Activated naive CD8-positive, alpha-beta T cell treated with anti-CD3 and anti-CD28 coated beads, Interleukin-2, amount 50 U/mL, for 16 hours (primary cell): ENCODE measurements around the gene PLN.

Source experiments
- DNase-seq: peaks from one replicate; pipeline ENCODE4 v3.0.0-alpha.2; 2020; ENCODE audit warnings: low read depth, low spot score

PLN gene

DNA sequence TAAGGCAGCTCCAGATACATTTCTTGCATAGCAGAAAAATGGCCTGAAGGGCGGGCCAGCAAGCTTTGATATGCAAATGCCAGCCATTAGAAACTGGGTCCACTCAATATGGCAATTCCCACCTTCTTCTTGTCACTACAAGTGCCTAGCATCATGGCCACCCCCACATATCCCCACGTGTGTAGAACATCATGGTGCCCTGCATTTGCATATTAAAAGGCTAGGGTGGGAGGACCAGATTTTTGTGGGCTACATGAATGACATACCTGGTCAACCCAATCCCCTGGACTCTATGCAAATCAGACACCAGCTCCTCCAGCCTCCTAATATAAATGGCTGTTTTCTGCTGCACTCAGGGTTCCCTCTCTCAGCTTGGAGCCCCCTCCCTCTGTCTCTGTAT lies 31.7 kb downstream of the PLN start:
- DNase-seq: no peak

DNA sequence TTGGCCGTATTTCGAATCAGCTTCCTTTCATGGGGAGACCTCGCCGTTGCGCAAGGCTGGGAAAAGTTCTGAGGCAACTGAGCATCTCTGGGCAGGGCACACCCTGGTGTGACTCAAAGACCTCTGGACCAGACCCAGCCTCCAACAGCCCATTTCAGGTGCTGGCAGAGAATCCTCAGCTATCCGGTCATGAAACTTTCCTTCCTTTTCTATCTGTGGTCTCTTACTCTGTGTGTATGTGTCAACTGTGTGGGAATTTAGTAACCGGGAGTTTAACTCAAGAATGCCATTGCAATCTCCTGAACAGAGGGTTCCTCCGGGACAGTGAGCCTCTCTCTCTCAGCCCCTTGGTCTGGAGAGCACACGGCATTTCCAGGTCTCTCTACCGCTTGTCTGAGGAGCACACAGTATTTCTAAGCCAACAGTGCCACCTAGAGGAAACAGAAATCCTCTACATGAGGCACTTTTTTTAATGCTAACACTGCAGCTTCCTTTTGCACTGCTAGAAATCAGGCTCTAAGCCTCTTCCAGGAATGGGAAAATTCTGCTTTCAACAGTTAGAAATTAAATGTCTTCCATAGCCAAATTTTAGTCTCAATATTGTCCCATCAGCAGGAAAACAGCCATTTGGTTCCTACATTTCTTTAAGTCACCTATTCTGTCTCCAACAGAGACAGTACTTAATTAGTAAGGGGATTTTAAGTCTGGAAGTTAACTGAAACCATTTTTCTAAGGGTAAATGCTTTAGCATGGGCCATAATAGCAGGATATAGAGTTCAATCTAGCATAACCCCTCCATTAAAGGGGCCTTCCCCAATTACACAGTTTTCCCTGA lies 32.7 kb downstream of the PLN start:
- no peak for DNase-seq

DNA sequence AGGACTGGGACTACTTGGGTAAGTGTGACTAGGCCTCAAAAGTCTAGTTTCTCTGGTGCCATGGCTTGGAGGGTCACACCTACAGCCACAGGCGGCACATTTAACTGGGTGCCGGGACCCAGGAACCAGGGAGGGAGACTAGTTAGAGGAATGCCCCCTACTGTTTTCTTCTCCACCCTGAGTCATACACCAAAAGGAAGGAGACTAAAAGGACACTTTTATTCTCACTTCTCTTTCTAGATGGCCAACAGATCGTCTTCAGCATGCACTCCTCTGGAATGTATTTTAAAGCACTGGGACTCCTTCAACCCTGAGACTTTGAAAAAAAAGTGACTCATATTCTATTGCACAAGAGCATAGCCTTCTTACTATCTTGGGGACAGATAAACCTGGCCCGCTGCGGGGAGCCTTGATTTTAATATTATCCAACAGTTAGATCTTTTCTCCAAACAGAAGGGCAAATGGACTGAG lies 33.4 kb downstream of the PLN start:
- DNase-seq: no peak

DNA sequence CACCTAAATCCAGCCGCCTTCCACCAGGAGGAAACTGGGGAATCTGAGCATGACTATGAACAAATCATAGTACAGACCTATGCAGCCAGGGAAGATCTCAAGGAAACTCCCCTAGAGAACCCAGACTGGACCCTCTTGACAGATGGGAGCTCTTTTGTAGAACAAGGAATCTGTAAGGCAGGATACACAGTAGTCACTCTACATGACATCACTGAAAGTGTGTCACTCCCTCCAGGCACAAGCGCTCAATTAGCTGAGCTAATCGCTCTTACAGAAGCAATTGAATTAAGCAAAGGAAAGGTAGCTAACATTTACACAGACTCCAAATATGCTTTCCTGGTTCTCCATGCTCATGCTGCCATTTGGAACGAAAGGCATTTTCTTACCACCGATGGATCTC lies 36.8 kb downstream of the PLN start:
- DNase-seq: no peak

DNA sequence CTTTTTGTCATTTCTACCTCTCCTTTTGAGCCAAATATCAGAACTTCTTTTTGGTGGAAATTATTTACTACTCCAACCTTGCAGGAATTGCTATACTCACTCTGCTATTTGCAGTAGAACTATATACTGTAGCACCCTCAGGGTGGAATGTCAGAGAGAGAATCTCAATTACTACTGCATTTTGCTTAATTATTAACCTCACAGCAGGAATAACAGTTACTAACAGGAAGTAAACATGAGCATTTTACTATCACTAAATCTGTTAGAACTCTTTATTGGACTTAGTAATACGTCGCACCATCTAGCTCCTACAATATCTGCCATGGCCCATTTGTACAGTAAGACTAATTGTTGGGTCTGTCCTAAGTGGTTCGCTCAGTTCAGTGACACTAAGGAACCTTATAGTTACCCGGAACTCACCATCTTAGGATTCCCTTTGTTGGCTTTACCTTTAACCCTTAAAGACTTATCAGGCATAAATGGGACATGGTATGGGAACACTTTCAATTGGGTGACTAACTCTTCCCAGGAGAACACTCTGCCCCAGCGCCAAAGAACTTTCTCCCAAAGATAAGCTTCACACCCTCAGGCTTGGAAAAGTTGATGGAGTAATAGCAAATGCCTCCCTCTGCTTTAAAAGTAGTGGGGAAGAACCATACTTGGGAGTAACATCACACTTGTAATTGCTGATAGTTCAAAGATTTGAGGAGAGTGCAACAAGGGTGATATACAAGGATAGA lies 38.8 kb downstream of the PLN start:
- DNase-seq: no peak

DNA sequence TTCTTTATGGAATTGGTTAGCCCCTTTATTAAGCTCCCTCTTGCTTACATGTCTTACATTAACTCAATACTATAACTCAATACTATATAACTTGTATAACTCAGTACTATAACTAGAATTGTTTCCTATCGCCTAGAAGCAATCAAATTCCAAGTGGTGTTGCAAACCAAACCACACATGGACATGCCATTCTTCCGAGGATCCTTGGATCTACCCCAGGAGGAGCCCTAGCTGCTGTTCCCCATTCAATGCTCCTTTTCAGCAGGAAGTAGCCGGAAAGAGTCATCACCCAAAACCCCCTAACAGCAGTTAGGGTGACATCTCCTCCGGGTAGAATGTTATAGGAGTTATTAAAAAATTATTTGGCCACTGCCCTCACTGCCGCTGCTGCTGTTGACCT lies 40.5 kb downstream of the PLN start:
- no peak for DNase-seq

DNA sequence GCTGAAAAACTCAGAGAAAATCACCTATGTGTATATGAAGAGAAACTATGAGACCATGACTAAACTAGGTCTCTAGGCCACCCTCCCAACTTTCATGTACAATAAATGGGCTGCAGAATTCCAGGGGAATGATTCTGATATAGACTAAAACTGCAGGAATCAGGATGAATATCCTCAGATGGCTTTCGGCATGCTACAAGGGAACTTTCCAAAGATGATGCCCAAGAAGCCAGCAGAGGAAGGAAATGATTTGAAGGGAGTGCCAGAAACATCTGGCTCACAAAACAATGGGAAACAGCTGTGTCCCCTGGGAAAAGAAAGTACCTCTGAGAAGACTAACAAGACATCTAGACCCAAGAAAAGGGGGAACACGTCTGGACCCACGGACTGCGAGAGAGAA lies 41.1 kb downstream of the PLN start:
- no peak for DNase-seq

DNA sequence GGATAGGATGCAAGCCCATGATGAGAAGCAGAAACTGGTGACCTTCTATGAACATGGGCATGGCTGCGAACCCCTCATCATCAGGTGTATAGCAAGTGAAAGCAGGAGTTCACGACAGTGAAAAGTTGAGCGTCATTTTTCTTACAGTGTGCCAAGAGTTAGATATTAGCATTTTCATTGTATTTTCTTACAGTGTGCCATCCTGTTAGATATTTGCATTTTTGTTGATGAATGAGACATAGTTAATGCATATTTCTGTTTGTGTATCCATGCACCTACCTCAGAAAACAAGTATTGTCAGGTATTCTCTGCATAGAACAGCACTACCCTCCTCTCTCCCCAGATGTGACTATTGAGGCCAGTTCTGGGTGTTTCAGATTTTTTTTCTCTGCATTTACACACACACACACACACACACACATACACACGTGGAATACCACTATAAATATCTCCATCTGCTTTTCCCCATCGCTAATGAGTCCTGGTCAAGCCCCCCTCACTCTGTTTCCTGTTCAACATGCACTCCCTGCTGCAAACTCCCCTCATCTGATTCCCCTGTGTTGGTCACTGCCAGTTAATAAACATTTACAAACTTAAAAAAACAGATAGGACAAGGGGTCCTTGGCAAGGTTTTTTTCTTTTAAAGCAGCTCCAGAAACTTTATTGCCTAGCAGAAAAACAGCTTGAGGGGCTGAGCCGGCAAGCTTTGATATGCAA lies 41.7 kb downstream of the PLN start:
- DNase-seq: no peak

DNA sequence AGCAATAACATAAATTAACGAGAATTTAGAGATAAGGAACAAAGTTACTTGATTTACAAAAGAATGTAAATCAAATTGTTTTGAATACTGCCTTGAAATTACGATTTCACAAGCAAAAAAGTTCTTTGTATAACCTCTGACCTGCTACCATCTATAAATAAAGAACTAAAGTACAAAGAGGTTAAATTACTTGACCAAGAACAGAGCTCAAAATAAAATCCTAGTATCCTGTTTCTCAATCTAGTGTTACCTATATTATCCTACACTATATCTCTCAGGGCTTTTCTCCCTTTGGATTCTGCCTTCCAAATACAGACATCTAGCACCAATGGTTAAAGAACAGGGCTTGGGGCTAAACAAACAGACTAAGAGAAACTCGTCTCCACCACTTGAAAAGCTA lies 43.8 kb downstream of the PLN start:
- DNase-seq: no peak

DNA sequence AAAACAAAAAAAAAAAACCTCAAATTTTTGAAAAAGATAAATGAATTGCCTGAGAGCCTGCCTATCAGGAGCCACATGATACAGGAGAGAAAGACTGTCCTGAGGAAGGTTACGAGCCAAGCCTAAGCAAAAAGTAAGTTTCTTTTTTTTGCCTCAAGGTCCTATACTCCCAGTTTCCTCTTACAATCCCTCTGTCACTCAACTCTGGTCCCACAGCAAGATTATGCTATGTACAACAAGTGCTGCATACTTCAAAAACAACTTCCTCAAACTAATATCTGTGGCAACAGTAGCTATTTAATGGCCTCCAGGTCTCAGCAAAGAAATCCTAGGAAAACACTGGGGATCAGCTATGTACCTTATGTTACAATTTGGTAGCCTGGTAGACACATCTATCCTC lies 46.8 kb downstream of the PLN start:
- DNase-seq: no peak

DNA sequence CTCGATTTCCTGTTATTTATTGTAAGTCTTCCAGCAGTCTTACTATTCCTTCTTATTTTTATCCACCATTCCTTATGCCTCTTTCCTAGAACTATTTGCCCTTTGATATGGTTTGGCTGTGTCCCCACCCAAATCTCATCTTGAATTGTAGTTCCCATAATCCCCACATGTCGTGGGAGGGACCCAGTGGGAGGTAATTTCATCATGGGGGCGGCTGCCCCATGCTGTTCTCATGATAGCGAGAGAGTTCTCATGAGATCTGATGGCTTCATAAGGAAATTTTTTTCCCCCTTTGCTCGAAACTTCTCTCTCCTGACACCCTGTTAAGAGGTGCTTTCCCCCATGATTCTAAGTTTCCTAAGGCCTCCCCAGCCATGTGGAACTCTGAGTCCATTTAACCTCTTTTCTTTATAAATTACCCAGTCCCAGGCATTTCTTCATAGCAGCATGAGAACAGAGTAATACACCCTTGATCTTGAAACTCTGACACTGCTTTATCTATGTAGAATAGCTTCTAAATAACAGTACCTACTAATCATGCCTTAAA lies 48.8 kb downstream of the PLN start:
- DNase-seq: no peak

DNA sequence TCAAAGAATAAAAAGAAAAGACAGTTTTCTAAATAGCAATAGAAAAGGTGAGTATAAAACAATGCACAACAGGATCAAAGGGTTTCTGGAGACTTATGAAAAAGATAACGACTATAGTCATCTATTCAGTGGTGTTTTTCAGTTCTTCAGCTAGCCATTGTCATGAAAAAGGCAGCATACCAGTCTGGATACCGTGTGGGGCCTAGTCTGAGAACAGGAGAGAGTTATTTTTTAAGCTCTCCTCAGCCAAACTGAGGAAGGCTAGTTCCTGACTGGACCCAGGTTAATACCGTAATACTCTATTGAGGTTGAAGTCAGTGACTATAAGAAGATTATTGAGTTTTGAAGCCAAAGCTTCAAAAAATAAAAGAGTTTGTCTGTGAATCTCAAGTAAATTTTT lies 49.5 kb downstream of the PLN start:
- DNase-seq: no peak

DNA sequence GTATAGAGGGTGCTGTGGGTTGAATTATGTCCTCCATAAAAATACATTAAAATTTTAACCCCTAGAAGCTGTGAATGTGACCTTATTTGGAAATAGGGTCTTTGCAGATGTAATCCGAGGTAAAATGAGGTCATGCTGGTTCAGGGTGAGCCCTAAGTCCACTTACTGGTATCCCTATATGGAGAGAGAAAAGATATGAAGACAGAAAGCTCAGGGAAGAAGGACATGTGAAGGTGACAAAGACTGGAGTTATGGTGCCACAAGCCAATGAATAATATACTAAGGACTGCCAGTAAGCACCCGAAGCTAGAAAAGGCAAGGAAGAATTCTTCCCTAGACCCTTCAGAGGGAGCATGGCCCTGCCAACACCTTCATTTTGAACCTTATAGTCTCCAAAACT lies 50.2 kb downstream of the PLN start:
- no peak for DNase-seq

DNA sequence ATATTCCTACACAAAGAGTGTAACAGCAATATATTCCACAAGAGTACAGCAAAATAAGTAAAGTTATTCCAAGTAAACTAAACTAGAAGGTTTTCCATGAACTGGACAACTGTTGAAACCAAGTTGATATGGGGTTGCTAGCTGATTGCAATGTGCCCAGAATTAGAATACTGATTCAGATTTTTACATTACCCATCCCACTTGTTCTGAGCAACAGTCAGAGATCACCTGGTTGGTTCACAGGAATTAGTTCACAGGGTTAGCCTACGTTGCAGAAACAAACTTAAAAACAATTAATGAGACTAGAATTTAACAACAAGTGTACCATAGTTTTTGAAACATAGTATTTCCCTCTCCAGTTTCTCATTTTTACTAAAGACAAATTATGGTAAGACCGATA lies 54.2 kb downstream of the PLN start:
- DNase-seq: no peak

DNA sequence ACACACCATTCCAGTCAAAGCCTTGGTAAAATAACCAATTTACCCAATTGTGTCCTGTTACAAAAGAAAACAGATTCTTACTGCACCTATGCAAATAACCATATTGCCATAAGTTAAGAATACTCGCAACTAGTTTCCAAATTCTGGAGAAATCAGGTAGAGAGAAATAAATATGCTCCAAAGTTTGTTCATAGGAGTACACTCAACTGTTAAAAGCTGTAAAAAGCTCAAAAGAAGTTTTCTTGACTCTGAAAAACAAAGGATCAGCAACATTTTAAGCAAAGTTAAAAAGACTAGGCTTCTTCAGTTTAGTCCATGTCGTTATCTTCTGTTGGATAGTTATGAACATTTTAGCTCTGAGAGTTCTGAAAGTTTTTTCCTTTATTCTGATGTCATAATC lies 55.3 kb downstream of the PLN start:
- DNase-seq: no peak

DNA sequence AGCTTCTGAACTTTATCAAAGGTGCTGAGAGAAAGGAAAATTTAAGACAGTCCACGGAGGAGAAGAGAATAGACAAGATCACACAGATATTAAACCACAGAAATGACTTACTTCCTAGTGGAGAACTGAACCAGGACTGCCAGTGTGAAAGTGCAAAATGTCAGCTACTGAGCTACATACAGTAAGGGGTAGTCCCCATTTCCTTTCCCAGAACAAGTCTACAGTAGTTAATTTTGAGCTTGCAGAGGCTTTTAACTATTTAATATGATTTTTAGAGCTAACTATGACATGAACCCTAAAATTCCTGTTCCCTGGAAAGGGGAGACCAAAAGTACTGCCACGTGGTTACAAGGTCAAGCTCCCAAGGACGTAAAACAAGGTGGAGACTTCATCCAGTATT lies 58.2 kb downstream of the PLN start:
- DNase-seq: no peak

DNA sequence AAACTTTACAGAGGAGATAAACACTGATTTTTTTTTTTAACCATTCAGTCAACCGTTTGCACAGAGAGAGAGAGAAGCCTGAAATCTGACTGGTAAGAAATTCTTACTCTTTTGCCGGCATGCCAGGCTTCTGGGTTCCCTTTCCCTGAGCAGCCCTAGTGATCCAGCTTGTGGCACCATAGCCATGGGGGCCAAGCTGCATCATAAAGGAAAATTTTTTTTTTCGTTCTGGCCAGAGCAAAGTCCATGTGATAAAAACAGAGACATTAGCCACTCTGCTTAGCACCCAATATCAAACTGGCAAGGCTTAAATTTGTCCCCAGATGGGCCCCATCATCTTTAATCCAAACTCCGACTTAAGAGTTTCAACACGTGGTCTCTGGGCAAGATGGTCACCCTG lies 58.8 kb downstream of the PLN start:
- DNase-seq: no peak
